Measurements from ENCODE around the gene IRF7. TPM values are rescaled to one million over a fixed set of nuclear protein-coding genes. Genes with fewer than 3 reads are reported as not detected.

Gene IRF7
- total RNA-seq, 1 experiment from 2014 or later = 8.8 TPM

DNA sequence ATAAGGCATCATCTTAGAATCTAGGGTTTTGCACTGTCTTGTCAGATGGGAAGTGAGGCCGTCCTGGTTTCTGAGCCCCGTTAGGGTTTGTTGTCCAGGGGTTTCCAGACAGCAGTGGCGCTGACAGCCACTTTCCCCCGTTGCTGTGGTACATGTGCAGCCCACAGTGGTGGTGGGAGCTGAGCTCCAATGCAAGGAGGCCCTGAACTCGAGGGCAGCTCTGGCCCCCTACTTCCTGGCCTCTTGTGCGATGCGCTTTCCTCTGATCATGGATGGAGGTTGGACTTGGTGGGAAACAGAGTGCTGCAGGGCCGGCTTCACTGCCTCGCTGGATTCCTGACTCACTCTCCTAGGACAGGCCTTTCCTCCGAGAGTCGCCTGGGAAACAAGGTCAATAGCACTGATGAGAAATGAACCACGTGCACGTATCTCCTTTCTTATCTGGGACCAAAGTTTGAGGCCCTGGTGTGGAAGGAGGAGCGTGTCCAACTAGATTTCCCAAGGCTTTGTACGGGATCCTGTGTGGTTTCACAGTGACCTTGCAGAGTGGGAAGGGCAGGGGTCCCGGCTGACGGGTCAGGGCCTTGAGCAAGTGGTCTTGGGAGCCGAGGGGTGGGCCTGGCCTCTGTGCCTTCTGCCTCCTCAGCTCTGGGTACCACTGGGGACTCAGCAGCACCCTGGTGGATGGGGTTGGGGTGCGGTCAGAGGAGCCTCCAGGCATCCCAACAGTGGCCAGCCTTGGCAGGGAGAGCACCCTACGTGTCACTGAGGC is 35.7 kb downstream of the IRF7 start:
- ChIA-PET CTCF (no interaction called here), POLR2A (ENCODE audit: low non-redundant PET) (no interaction called here)
- Histone ChIP-seq H3K27ac (ENCODE audit: low read depth, low read length, poor library complexity, severe bottlenecking) (no peak overlapping the region), H3K4me1 (ENCODE audit: insufficient read depth, low read length, poor library complexity, severe bottlenecking) (peaks cover 17% of the 10 kb centered on the region), H3K9me3 (ENCODE audit: low read depth, low read length, poor library complexity, severe bottlenecking) (no peaks in the 10 kb centered on the region), H3K27me3 (replicated peaks; ENCODE audit: insufficient read depth, low read depth, low read length, poor library complexity) (no peaks in the 10 kb centered on the region), H3K36me3 (ENCODE audit: insufficient read depth, low read length, poor library complexity, severe bottlenecking) (peaks cover 11% of the 10 kb centered on the region), H3K4me3 (ENCODE audit: low read depth, low read length, poor library complexity, severe bottlenecking) (no peak overlapping the region)
- BruUV-seq (replicated peaks) = no TSS peak
- intact Hi-C loops (cut with micrococcal nuclease; ENCODE audit: unreplicated experiment) = no loop called here
- DNase-seq (ENCODE audit: low spot score) = no peak
- no peak for TF ChIP-seq CTCF (conservative IDR thresholded peaks at IDR 0.05; ENCODE audit: low read depth, low read length)
- no peak for TF ChIP-seq EZH2 (IDR thresholded peaks at IDR 0.05; ENCODE audit: borderline replicate concordance, low read depth, low read length, poor library complexity, severe bottlenecking)

DNA sequence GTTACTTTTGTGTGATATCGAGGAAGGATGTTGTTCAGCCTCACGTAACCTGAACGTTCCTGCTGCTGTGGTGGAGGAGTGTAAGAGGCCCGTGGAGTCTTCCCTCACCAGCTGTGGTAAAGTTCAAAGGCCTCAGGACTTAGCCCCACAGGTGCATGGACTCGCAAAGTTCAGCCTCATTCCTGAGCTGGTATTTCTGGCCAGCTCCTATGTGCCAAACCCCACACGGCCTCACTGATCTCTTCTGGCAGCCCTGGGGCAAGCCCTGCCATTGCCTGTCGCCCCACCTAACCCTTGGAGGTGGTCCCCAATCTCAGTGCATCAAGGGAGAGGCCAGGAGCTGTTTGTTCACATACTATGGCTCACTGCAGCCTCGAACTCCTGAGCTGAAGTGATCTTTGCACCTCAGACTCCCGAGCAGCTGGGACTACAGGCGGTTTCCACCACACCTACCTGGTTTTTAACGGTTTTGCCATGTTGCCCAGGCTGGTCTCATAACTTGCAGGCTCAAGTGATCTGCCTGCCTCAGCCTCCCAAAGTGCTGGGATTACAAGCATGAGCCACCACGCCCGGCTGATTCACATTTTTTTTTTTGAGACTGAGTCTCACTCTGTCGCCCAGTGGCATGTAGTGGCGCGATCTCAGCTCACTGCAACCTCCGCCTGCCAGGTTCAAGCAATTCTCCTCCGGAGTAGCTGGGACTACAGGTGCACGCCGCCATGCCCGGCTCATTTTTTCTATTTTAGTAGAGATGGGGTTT is 37.3 kb downstream of the IRF7 start:
- BruUV-seq (replicated peaks) = no TSS peak
- peaks cover 4% of the 10 kb centered on the region for H3K36me3 ChIP-seq (ENCODE audit: insufficient read depth, low read length, poor library complexity, severe bottlenecking)
- TF ChIP-seq EZH2 (IDR thresholded peaks at IDR 0.05; ENCODE audit: borderline replicate concordance, low read depth, low read length, poor library complexity, severe bottlenecking) (no peak), CTCF (conservative IDR thresholded peaks at IDR 0.05; ENCODE audit: low read depth, low read length) (no peak)
- H3K4me3 ChIP-seq (ENCODE audit: low read depth, low read length, poor library complexity, severe bottlenecking) = peak overlapping the region; percentile 99
- H3K27ac ChIP-seq (ENCODE audit: low read depth, low read length, poor library complexity, severe bottlenecking) = peak overlapping the region; percentile 74
- DNase-seq (ENCODE audit: low spot score) = no peak
- no peaks in the 10 kb centered on the region for H3K27me3 ChIP-seq (replicated peaks; ENCODE audit: insufficient read depth, low read depth, low read length, poor library complexity)
- intact Hi-C loops (cut with micrococcal nuclease; ENCODE audit: unreplicated experiment) = no loop called here
- H3K9me3 ChIP-seq (ENCODE audit: low read depth, low read length, poor library complexity, severe bottlenecking) = no peaks in the 10 kb centered on the region
- ChIA-PET CTCF (no interaction called here), POLR2A (ENCODE audit: low non-redundant PET) (no interaction called here)
- H3K4me1 ChIP-seq (ENCODE audit: insufficient read depth, low read length, poor library complexity, severe bottlenecking) = peaks cover 20% of the 10 kb centered on the region

DNA sequence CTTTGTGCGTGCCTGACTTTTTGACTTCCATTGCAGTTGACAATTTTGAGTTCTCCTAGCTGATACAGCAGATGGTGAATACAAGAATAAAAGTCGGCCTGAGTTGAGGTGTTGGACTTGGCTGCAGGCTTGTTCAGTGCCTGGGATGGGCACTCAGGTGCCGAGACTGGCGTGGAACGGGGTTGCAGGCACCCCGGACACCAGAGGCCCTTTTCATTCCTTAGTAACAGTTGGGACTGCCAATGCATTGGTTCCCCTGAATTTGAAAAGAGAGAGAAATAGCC is 38.2 kb downstream of the IRF7 start:
- Histone ChIP-seq H3K4me1 (ENCODE audit: insufficient read depth, low read length, poor library complexity, severe bottlenecking) (peaks cover 20% of the 10 kb centered on the region), H3K27ac (ENCODE audit: low read depth, low read length, poor library complexity, severe bottlenecking) (peak overlapping the region; percentile 74), H3K4me3 (ENCODE audit: low read depth, low read length, poor library complexity, severe bottlenecking) (peak overlapping the region; percentile 99), H3K9me3 (ENCODE audit: low read depth, low read length, poor library complexity, severe bottlenecking) (no peaks in the 10 kb centered on the region), H3K27me3 (replicated peaks; ENCODE audit: insufficient read depth, low read depth, low read length, poor library complexity) (no peaks in the 10 kb centered on the region), H3K36me3 (ENCODE audit: insufficient read depth, low read length, poor library complexity, severe bottlenecking) (no peaks in the 10 kb centered on the region)
- POLR2A ChIA-PET (ENCODE audit: low non-redundant PET) = no interaction called here
- no peak for DNase-seq (ENCODE audit: low spot score)
- CTCF ChIA-PET = no interaction called here
- TF ChIP-seq EZH2 (IDR thresholded peaks at IDR 0.05; ENCODE audit: borderline replicate concordance, low read depth, low read length, poor library complexity, severe bottlenecking) (no peak), CTCF (conservative IDR thresholded peaks at IDR 0.05; ENCODE audit: low read depth, low read length) (no peak)
- no TSS peak for BruUV-seq (replicated peaks)
- intact Hi-C loops (cut with micrococcal nuclease; ENCODE audit: unreplicated experiment) = no loop called here

Measured in A673 (cell line).